Measurements from ENCODE around the gene DLGAP1. TPM values are rescaled to one million over a fixed set of nuclear protein-coding genes. Genes with fewer than 3 reads are reported as not detected.

Gene DLGAP1
- total and polyA plus RNA-seq, 2 of the 8 experiments (the other 6 are each of a cell fraction or from before 2014, with no cell fraction given) = 11.8 to 16.9 TPM

DNA sequence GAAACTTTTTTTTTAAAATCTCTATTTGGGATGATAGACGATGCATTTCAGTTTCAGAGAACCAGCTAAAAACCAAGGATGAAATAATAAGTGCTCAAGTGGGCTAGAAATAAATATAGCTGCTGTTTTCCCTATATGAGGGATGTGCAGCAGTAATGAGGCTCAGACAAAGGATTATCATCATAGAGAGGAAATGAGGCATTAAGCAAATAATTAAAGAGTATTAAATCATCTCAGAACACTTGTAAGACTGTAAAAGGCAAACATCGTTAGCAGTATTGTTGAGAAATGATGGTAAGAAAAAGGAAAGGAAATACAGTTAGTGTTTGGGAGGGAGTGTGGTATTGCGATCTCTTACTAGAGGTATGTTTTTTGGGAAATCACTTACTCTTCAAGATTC, 771.6 kb downstream of the DLGAP1 start:
- Histone ChIP-seq H4K20me1 (replicated peaks in 1 of 2; ENCODE audit: control insufficient read depth in 1 of 2, insufficient read depth in 2 of 2, low read length in 2 of 2) (no peaks in the 10 kb centered on the region), H3K4ac (replicated peaks; ENCODE audit: insufficient read length, low read depth, low read length) (no peak overlapping the region), H3K4me2 (ENCODE audit: insufficient read depth in 1 of 2, low read depth in 2 of 2, low read length in 2 of 2) (no peak overlapping the region), H3K23me2 (ENCODE audit: low read depth, low read length) (no peaks in the 10 kb centered on the region), H2AK5ac (ENCODE audit: low read depth, low read length) (no peak overlapping the region), H3K4me1 (replicated peaks in 1 of 4; ENCODE audit: control insufficient read depth in 3 of 4, insufficient read depth in 4 of 4, low read length in 3 of 4) (peaks cover 0 to under 1% (median 0%) of the 10 kb centered on the region in 4 experiments; a peak in 1 of 7 replicates), H3K79me2 (ENCODE audit: control insufficient read depth in 1 of 2, insufficient read depth in 2 of 2, low read length in 2 of 2) (no peaks in the 10 kb centered on the region), H3K4me3 (ENCODE audit: extremely low read depth in 1 of 4, insufficient read depth in 2 of 4, low read depth in 3 of 4, low read length in 4 of 4) (no peak overlapping the region), H3K27ac (ENCODE audit: low read depth, low read length) (no peak overlapping the region), H2AFZ (ENCODE audit: low read length) (no peak overlapping the region), H4K5ac (ENCODE audit: insufficient read length, low read depth, low read length) (no peak overlapping the region), H4K8ac (ENCODE audit: extremely low read depth, insufficient read depth, low read length) (no peak overlapping the region), H3K14ac (ENCODE audit: insufficient read length) (no peak overlapping the region), H3K9me3 (ENCODE audit: insufficient read depth in 2 of 2, low read depth in 1 of 2, low read length in 1 of 2) (no peaks in the 10 kb centered on the region), H3K79me1 (ENCODE audit: low read depth, low read length) (no peaks in the 10 kb centered on the region), H3K23ac (ENCODE audit: insufficient read length) (no peak overlapping the region), H3K56ac (replicated peaks; ENCODE audit: insufficient read length, low read depth, low read length) (no peak overlapping the region), H2BK5ac (ENCODE audit: low read depth, low read length) (no peak overlapping the region), H3K36me3 (ENCODE audit: control insufficient read depth in 2 of 4, insufficient read depth in 4 of 4, low read length in 3 of 4) (no peaks in the 10 kb centered on the region), H3K9ac (replicated peaks in 1 of 4; ENCODE audit: extremely low read depth in 1 of 4, low read depth in 3 of 4, low read length in 3 of 4) (no peak overlapping the region), H4K91ac (replicated peaks; ENCODE audit: insufficient read length, low read length) (no peak overlapping the region), H2BK20ac (ENCODE audit: low read length) (no peak overlapping the region), H3K27me3 (replicated peaks in 1 of 4; ENCODE audit: control insufficient read depth in 3 of 4, extremely low read depth in 1 of 4, insufficient read depth in 3 of 4, low read length in 3 of 4) (no peaks in the 10 kb centered on the region), H3K18ac (ENCODE audit: extremely low read depth, low read length) (no peak overlapping the region), H2BK12ac (ENCODE audit: low read depth, low read length) (no peak overlapping the region), H2BK120ac (replicated peaks; ENCODE audit: low read depth, low read length) (no peak overlapping the region), H2BK15ac (ENCODE audit: low read length) (no peak overlapping the region)
- no peak for DNase-seq (ENCODE audit: low read depth in 1 of 2, low spot score in 2 of 2)
- CTCF ChIA-PET (ENCODE audit: partially characterized antibody) = interaction anchor here (0.6 to 1.8 kb wide), 7 partner anchors 9 to 1944 kb away, joined by 3 to 8 read pairs (median 3); no protein-coding TSS in a partner anchor
- TF ChIP-seq POU5F1 (IDR thresholded peaks at IDR 0.05; ENCODE audit: low read depth, low read length) (no peak), SUZ12 (IDR thresholded peaks at IDR 0.05; ENCODE audit: low read length) (no peak), SRF (IDR thresholded peaks at IDR 0.05; ENCODE audit: low read depth, low read length) (no peak), ASH2L (IDR thresholded peaks at IDR 0.05; ENCODE audit: low read length) (no peak), SP4 (IDR thresholded peaks at IDR 0.05; ENCODE audit: low read length) (no peak), POLR2A (IDR thresholded peaks at IDR 0.05; ENCODE audit: control extremely low read depth in 1 of 2, low read depth in 2 of 2, low read length in 2 of 2) (no peak), CBX5 (IDR thresholded peaks at IDR 0.05; ENCODE audit: low read depth, low read length) (no peak), MAFK (IDR thresholded peaks at IDR 0.05; ENCODE audit: low read depth, low read length) (no peak), RAD21 (IDR thresholded peaks at IDR 0.05 in 1 of 2, conservative IDR thresholded peaks at IDR 0.05 in 1 of 2; ENCODE audit: low read depth in 2 of 2, low read length in 2 of 2) (no peak), RNF2 (IDR thresholded peaks at IDR 0.05; ENCODE audit: borderline replicate concordance, low read depth, low read length, missing control alignments, poor library complexity, severe bottlenecking) (no peak), KDM5A (IDR thresholded peaks at IDR 0.05; ENCODE audit: low read length) (no peak), CTBP2 (IDR thresholded peaks at IDR 0.05; ENCODE audit: borderline replicate concordance, insufficient read depth, insufficient read length, low read length) (no peak)
- TF ChIP-seq, protein P1, sequence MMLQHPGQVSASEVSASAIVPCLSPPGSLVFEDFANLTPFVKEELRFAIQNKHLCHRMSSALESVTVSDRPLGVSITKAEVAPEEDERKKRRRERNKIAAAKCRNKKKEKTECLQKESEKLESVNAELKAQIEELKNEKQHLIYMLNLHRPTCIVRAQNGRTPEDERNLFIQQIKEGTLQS (IDR thresholded peaks at IDR 0.05; ENCODE audit: insufficient read depth, low read depth, low read length) = no peak
- WGBS, 2 experiments (ENCODE audit: extremely low coverage in 1 of 2, insufficient coverage in 1 of 2, insufficient read length in 1 of 2, insufficient replicate concordance in 2 of 2, low coverage in 1 of 2, low lambda C conversion rate in 2 of 2, missing lambda C conversion rate in 1 of 2) = 94 to 95% methylated on average over 2 to 3 of the region's 3 CpGs
- POLR2A ChIA-PET (ENCODE audit: partially characterized antibody) = interaction anchor here (1.0 kb wide), 1 partner anchor 80 kb away, joined by 4 read pairs; no protein-coding TSS in a partner anchor
- FAIRE-seq = no peak
